DLD1 (cell line): ENCODE data around the gene SIGLEC8.

Experiments used
- in situ Hi-C: cut with HindIII; loops from 2 replicates; pipeline ENCODE4 v1.10.0; 2017; ENCODE audit warnings: low sequenced_read_pairs

The SIGLEC8 gene

GRCh38 chr19:51407511-51408131 lies 50.6 kb downstream of the SIGLEC8 start:
- in situ Hi-C loops = no loop called here

- in situ Hi-C loops = no loop called here
Measured at GRCh38 chr19:51402117-51402516, 56.1 kb downstream of the SIGLEC8 start.
